Left lobe of liver (tissue), 2 donors: Measurements from ENCODE around the gene SCAMP1. TPM values are rescaled to one million over a fixed set of nuclear protein-coding genes. Genes with fewer than 3 reads are reported as not detected.
A peak's percentile ranks its signal among the peaks of the same experiment; 100 is the strongest.

Source experiments
- ATAC-seq: fragments of 200-7000 bp; cut with Tn5 transposase; one replicate; pipeline ENCODE4 v1.9.1; 2020; ENCODE audit warnings: mild to moderate bottlenecking, moderate library complexity
- DNase-seq: peaks from one replicate; pipeline ENCODE4 v3.0.0-alpha.2; 2020; ENCODE audit warnings: low spot score
- total RNA-seq: library from RNA; stranded (reverse); gene quantifications from one replicate; pipeline ENCODE4 v1.2.1, GENCODE V29; 2021
- donor health status: DM: no; HTN: no; CAD: no; lungs with moderate emphysema.
- donor health status: DM: no; HTN: yes; CAD: no.

Gene SCAMP1
- total RNA-seq, 1 donor from 2014 or later = 11.3 TPM

DNA sequence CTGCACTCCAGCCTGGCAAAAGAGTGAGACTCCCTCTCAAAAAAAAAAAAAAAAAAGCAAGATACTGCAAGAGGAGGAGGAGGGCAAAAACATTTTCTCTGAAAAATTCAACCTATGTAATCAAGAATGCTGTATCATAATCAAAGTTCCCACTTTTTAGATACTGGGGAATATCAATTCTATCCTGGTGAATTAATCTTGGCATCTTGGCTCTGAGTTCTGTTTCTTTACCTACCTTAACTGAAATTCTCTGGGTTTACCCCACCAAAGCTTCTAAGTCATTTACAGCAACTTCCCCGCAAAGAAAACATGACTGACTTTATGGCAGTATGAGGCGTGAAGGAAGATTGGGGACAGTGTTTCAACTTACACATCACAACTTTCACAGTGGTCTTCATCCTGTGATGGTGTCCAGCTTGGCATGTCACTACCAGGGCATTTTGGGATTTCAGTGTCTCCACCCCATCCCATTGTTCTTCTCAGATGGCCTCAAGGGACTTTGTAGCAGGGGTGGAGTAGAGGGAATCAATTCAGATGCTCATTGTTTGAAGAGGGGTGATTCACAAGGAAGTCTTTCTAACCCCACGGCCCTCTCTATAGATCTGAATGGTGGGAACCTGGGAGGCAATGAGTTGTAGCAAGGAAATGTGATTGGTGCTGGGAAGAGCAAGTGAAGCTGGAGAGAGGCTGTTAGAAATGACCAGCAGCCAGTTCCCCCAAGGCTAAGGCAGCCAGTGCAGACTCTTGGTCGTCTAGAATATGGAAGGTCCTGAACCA, 130.5 kb downstream of the SCAMP1 start:
- no peak for ATAC-seq

DNA sequence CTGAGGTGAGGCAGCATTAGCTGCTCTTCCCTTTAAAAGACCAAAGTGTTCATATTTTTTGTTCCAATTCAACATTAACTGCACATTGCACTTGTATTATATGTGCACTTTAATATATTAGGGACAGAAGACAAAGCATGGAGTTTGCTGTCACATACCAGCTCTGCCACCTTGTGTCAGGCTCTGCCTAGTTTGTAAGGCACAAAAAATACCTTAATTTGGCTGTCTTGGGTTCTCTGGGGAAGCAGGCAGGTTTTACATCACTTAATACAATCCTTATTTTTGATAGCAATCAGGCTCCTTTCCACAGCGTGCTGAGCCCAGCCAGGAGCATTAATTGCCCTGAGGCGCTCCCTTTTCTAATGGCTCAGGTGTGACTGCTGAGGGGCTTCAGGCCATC, 131.8 kb downstream of the SCAMP1 start:
- DNase-seq = no peak
- no peak for ATAC-seq

More for the DNA sequence above, 130.5 kb downstream of the SCAMP1 start:
- DNase-seq = no peak

DNA sequence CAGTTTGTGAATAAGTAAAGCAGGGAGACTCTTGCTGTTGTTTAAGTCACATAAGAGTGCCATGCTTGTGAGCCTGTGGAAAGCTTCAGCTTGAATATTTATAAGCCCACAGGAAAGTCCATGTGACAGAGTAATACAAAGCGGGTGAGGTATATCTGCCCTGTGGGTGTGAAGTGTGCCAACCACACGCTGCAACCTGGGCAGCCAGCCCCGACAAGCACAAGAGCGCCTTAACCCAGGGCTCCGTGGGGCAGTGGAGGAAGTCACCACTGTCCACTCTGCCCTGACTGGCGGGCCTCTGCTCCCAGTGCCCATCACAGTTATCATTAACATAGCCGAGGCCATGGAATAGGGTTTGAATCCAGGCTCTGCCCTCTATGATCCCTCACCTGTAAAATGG, 132.2 kb downstream of the SCAMP1 start:
- DNase-seq (no peak), ATAC-seq (no peak)

DNA sequence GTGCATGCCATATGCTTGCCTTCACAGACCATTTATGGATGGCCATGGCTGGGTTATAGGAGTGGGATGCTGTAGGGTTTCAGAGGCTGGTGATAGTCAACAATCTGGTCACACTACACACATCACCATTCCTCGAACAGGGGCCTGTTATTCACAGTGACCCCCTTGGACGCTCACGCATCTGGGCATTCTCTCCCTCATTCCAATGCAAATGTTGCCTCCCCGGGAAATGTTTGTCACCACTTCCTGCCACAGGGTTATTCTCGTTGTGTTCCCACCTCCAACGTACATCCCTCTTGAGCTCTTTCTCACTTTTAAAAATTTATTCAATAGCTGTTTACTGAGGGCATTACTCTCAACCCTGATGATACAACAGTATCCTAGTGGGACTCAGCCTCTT, 135.4 kb downstream of the SCAMP1 start:
- no peak for ATAC-seq

DNA sequence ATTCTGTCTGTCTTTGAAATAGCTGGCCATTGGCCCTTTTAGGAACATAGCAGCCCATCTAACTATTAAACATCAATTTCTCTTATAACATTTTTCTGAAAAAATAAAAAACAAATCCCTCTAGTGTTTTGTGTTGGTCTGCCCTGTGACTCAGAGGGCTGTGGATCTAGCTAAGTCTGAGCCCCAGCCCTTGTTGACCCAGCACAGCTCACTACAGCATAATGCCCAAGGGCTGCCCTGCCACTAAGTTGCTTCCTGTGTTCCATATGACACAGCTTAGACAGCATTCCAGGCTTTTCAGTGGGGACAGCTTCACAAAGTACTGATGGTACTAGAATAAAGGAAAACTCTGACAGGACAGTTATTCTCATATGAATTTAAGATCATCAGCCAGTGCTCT, 136.0 kb downstream of the SCAMP1 start:
- ATAC-seq (no peak), DNase-seq (no peak)

More for the DNA sequence above, 135.4 kb downstream of the SCAMP1 start:
- DNase-seq = no peak

DNA sequence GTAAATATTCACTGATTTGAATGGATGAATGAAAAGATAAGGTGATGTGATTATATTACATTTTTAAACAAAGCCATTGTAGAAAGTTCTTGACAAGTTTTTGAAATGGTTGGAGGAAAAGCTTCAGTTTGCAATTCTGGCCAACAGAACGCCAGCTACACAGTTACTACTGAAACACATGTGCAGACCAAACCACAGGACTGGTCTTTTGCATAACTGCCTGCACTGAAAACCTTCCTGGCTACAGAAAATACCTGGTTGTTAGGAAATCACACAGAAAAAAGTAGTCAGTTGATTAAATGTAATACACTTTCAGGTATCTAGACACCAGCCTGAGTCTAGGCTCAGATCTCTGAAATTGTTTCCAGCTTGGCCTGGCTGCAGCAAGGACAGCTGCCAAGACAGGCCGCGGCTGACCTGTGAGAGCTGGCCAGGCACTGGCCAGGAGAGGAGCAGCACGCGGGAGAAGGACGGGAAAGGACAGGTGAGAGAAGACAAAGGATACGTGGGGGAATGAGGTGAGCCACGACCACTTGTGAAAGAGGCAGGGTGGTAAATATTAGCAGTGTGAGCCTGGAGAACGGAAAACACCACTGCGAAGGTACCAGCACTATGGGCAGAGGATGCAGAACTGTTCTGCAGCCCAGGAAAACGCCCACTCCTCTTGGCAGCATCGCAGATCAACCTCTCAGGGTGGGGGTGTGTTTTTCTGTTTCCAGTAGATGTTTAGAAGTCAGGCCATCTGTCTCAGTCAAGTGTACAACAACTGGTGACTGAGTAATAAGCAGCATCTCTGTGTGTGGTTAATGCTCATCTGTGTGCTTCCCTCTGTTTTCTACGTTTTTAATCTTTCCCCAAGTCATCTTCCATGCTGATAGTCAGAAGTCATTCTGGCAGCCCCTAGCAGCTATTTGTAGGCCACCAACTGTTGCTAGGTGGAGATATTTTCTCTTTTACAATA, 137.4 kb downstream of the SCAMP1 start:
- ATAC-seq = peak; percentile 95
- DNase-seq = peak; percentile 55

DNA sequence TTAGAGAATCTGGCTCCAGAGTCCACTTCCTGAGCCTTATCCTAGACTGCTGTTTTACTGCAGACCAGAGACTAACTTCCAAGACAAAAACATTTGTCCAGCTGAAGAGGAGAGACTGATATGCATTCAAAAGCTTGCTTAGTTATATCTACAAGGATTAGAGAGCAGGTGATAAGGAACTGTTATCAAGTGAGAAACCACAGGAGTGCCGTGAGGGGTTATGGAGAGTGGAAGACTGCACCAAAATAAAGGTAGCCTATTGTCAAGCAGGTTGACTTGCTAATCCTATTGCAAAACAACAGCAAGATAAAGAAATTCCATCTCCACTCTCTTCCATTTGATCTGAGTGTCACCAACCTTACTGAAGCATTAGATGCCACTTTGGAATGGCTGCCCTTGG, 139.1 kb downstream of the SCAMP1 start:
- peak; percentile 3 for DNase-seq
- no peak for ATAC-seq

- no peak for ATAC-seq
- peak; percentile 12 for DNase-seq
Observed at GRCh38 chr5:78500028-78500427, 139.6 kb downstream of the SCAMP1 start.

DNA sequence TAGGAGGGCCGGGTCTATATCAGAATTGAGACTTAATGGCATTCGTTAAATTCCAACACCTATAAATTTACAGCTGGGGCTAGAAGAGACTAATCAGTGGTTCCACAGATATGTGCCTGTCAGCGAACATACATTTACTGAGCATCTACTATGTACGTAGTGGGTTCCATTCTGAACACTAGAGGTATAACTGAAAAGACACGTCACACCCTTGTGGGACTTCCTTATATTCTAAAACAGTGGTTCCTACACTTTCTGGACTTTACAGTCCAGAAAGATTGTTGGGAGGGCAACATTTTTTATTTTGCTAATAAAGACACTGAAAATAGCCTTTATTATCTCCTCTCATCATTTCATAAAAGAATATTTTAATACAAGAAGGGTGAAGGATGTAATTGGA, 140.5 kb downstream of the SCAMP1 start:
- DNase-seq (no peak), ATAC-seq (no peak)

DNA sequence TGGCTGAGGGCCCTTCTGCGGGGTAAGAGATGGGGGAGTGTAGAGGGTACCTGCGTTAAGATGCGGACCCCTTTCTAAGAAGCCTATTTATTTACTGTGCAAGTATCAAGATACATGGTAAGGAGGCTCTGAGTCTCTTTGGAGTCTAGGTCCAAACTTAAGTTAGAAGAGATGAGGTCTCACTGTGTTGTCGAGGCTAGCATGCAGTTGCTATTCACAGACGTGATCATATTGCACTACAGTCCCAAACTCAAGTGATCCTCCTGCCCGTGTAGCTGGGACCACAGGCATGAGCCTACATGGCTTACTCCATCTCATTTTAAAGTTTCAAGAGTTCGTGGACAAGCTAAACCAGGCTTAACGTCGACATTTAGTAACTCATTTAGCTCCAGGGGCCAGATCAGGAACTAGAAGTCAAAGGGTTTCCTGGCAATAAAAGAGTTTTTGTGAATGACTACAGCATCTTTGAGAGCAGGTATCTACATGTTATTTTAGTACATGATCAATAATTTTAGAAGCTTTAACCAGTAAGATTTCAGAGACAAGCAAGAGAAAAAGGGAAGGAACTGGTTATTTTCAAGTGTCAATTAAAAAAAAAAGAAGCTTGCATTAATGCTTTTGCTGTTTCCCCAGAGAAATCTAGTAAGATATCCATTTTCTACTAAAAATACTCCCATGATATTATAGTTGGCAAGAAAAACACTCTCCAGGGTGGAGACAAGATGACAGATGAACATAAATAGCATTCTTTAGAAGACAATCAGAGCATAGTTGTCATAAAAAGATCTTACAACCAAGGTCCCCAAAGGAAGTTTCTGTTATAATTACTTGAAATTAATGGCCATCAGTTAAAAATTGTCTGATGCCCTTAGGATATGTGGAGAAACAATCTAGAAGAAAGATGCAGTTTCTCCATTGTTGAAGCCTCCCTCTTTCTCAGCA, 141.3 kb downstream of the SCAMP1 start:
- peak; percentile 22 for DNase-seq
- ATAC-seq = no peak

- DNase-seq (no peak), ATAC-seq (no peak)
Observed at GRCh38 chr5:78503958-78504653, 143.7 kb downstream of the SCAMP1 start.

DNA sequence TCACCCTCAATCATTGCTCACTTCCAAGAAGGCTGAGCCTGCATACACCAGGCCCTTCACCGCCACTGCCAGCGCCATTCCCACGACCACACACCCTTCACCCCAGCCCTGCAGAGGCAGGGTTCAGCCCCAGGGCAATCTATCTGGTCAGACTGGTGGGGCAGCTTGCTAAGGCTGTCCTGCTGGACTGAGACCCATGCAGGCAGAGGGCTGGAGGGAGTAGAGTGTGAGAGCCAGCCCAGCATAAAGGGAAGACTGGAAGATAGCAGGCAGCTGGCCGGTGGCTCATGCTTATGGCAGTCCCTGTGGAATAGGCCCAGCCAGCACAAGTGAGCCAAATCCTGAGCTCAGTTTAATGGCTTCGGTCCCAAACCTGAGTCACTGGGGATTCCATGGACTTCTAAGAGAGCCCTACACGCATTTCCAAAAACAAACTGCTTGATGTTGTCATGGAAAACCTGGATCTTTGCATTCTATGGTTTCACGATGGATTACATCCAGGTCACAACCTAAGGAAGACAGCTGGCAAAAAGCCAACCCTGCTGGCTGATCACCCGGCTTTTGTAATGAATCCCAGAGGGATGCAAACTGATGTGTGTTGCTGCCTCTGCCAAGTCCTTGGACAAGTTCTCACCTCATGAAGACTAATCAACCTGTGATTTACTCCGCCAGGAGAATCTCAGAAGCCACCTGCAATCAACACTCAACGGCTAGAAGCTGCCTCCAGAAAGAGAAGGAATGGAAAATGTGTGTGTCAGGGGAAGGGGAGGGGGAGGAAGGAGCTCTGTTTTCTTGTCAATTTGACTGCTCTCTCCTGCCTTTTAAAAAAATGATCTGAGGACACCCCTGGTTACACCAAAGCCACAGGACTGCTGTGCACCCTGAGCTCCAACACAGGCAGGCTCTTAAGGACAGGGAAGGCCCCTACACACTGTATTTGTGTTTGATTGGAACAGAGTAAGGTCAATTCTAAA, 144.6 kb downstream of the SCAMP1 start:
- no peak for DNase-seq

DNA sequence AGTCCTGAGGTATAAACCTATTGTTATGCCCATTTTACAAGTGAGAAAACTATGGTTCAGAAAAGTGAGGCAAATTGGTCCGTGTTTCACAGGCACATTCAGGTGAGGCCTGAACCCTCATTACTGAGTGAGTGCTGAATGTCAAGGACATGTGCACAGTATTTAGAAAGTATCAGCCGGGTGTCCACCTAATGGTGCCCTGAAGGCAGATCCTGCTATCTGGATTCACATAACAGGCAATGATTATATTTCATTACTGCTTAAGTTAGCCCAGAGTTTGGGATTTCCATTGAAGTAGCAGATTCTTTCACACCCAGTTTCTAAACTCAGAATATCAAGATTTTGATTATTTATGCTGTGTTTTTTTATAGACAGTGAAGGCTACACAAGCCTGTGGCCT, 145.4 kb downstream of the SCAMP1 start:
- no peak for ATAC-seq

More for the DNA sequence above, 144.6 kb downstream of the SCAMP1 start:
- peak; percentile 72 for ATAC-seq

GRCh38 chr5:78506261-78507024, 146.0 kb downstream of the SCAMP1 start:
- DNase-seq (no peak), ATAC-seq (no peak)

More for the DNA sequence above, 145.4 kb downstream of the SCAMP1 start:
- no peak for DNase-seq

GRCh38 chr5:78507531-78507930, 147.1 kb downstream of the SCAMP1 start:
- ATAC-seq (no peak), DNase-seq (no peak)

DNA sequence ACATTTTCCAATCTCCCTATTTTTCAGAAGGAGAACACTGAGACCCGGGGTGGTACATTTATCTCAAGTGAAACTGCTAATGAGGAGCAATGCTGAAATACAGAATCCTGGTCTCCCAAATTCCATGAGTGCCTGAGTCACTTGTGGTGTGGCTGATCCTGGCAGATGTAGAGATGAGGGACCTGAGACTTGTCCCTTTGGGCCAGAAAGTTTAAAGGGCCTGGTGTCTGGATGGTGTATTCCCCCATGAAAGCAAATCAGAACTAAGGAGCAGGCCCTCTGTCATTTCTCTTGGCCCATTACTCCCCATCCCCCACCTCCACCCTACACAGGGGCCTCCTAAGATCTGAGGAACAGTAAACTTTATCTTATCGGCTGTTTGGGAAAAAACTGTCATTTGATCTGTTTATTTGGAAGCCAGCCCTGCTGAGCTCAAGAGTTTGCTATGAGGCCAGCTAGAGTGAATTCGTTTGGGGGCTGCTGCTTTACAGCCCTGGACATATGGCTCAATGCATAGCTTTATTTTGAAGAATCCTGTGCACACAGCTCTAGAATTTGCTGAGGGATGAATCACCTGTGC, 147.9 kb downstream of the SCAMP1 start:
- no peak for ATAC-seq
- no peak for DNase-seq

DNA sequence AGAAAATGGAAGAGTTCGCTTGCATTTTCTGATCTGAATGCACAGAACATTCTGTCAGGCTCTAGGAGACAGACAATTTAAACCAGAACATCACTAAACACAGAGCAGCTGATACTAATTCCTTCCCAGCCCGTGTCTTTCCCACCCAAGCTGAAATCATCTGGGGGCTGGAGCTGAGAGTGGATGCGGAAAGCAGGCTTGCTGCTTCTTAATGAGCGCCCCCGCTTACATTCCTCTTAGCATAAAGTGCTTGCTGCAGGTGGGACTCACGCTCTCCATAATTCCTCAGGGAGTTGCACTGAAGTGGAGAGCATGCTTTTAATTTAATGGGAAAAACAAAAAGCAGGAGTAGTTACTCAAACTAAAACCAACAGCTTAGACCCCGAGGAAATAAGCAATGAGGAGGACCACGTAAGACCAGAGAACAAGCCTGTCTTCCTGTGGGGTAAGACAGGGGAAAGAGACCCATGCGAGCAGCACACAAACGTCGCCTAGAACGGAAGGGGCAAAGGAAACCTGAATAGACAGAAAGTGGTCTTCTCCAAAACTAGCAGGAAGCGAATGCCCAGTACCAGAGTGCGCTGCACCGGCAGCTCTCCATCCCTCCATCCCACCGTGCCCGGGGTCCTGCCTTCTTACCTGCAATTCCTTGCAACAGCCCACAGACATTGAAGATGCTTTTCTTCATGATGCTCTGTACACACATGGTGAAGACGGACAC, 148.9 kb downstream of the SCAMP1 start:
- ATAC-seq = no peak
- no peak for DNase-seq
